ENCODE data around the gene HNF1A.

GRCh38 chr12:121050725-121051124 lies 72.4 kb downstream of the HNF1A start:
- TF ChIP-seq CTCF (IDR thresholded peaks at IDR 0.05) (no peak), POLR2A (IDR thresholded peaks at IDR 0.05) (no peak)
